NCI-H1436 treated with DMSO at 0.1 percent for 48 hours (cell line): Measurements from ENCODE around the gene MYADML2.
"Not testable (repeated sequence)": the region's sequence is repeated elsewhere in the genome, so short reads cannot be mapped to it uniquely, and the experiment has no call there.

ENCODE experiments used
- DNase-seq: peaks from one replicate; lab custom pipeline; 2025; lab: John Stamatoyannopoulos, UW

The MYADML2 gene

GRCh38 chr17:81958633-81959342 lies 11.8 kb upstream of the MYADML2 start:
- no peak for DNase-seq

- no peak for DNase-seq
Observed at GRCh38 chr17:81957691-81958432, 10.8 kb upstream of the MYADML2 start.

DNA sequence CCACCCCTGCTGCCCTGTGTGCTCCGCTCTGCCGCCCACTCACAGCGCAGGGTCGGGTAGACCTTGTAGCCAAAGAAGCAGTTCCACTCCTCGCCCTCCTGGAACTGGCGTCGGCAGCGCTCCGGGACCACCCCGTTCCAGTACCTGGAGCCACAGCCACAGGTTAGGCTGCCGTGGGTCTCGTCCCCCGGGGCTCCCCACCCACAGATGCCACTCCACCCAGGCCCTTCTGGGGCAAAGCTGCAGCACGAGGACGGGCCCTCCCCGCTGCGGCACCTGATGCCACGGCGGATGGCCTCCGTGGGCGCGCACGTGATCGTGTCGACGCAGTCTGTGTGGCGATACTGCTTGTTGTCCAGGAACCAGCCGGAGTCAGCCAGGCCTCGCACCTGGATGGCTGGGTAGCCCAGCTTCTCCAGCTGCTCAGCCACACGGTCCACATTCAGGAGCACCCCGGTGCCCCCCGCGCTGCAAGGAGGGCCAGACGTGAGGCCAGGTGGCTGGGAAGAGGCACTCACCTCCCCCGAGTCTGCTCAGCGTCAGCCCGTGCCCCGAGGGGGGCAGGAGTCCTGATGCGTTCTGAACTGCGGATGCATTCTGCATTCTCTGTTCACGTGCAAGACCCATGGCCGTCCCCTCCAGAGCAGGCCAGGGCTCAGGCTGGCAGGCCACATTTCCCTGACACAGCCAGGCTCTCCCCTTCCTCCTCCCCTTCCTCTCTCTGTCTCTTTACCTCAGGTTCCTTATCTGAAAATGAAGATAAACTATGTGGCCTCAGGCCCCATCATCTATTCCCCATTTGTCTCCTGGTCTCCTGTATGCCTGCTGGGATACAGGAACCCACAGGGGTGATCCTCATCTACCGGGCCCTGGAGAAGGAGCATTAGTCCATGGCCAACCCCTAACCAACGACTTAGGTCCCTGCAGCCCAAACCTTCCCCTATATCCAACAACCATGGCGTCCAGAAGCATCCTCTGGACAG lies 9.9 kb upstream of the MYADML2 start:
- no peak for DNase-seq

GRCh38 chr17:81955756-81956544 lies 8.9 kb upstream of the MYADML2 start:
- no peak for DNase-seq

DNA sequence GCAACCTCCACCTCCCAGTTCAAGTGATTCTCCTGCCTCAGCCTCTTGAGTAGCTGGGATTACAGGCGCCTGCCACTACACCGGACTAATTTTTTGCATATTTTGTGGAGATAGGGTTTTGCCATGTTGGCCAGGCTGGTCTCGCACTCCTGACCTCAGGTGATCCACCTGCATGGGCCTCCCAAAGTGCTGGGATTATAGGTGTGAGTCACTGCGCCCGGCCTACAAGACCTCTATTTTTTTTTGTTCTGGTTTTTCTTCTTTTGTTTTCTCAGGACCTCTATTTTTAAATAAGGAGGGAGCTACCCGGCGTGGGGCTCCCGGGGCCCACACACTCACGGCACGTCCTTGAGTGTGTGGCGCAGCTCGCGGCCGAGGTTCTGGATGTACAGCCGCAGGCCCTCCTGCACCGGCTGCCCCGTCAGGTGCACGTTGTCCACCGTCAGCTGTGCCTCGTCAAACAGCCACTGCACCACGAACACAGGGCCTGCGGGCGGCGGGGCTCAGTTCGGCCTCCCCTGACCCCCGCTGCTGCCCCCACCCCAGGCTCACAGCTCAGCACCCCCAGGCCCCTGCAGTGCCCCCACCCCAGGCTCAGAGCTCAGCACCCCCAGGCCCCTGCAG lies 8.1 kb upstream of the MYADML2 start:
- no peak for DNase-seq

DNA sequence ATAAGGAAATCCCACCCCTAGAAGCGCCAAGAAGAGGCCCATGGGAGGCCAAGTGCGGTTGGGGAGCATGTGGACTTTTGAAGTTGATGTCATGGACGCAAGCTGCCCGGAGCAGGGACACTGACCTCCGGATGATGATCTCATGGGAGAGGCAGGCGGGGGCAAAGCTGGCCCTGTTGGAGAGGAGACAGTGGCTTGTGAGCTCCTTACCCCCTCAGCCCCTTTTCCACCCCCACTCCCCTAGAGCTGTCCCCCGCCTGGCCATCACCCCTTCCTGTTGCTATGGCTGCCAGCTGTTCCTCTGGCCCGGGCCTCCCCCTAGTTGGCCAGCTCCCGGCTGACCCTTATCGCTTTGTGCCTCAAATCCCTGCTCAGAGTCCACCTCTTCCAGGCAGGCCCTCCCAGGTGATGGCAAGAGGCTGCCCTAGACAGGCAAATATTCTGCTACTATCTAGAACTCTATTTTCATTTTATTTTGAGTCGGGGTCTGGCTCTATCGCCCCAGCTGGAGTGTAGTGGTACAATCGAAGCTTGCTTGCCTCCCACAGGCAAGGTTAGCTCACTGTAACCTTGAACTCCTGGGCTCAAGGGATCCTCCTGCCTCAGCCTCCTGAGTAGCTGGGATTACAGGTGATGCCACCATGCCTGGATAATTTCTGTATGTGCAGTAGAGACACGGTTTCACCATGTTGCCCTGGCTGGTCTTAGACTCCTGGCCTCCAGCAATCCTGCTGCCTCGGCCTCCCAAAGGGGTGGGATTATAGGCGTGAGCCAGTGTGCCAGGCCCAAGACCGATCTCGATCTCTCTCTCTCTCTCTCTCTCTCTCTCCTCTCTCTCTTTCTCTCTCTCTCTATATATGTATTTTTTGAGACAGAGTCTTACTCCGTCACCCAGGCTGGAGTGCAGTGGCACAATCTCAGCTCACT lies 7.4 kb upstream of the MYADML2 start:
- no peak for DNase-seq

DNA sequence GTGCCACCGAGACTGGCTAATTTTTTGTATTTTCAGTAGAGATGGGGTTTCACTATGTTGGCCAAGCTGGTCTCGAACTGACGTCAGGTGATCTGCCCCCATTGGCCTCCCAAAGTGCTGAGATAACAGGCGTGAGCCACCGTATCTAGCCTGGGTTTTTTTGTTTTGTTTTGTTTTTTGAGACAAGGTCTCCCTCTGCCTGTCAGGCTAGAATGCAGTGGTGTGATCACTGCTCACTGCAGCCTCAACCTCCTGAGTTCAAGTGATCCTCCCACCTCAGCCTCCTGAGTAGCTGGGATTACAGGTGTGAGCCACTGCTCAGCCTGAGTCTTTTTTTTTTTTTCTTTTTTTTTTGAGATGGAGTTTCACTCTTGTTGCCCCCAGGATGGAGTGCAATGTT lies 6.4 kb upstream of the MYADML2 start:
- DNase-seq: not testable (repeated sequence)

DNA sequence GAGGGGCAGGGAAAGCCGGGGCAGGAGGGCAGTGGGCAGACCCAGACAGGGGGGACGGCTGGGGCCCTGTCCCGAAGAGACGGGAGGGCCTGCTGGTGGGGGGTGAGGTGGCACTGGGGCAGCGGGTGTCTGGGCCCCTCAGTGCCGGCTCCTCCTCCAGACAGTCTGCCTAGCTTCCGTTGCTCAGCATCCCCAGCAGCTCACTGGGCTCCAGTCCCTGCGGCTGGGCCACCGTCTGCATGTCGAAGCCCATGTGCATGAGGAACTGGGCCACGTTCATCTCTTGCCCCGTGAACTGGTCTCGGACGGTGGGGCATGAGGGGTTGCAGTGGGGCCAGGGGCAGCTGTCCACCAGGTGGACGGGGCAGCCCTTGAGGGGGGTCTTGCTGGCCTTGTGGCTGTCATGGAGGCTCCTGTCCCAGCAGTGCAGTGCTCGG lies 5.8 kb upstream of the MYADML2 start:
- no peak for DNase-seq

DNA sequence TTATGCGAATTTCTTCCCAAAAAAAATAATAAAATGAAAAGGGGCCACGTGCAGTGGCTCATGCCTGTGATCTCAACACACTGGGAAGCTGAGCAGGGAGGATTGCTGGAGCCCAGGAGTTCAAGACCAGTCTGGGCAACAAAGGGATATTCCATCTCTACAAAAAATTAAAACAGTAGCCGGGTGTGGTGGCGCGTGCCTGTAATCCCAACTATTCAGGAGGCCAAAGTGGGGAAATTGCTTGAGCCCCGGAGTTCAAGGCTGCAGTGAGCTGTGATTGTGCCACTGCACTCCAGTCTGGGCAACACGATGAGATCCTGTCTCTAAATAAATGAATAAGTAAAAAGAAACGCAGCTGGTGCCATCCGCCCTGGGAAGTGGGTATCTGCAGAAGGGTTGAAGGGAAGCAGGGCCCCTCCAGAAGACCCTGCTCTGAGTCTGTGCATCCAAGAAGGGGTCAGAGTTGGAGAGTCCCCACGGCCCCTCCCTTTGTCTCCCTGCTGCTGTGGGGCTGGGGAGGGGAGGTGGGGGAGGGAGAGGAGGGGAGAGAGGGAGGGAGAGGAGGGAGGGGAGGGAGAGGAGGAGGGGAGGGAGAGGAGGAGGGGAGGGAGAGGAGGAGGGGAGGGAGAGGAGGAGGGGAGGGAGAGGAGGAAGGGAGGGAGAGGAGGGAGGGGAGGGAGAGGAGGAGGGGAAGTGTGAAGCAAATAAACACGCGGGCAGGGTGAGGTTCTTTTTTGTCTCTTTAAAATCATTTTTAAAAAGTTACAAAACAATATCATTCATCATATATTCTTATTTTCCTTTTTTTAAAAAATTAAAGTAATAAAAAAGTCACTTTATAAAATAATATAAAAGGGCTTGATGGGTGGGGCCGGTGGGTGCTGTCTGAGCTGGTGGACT lies 5.0 kb upstream of the MYADML2 start:
- no peak for DNase-seq

DNA sequence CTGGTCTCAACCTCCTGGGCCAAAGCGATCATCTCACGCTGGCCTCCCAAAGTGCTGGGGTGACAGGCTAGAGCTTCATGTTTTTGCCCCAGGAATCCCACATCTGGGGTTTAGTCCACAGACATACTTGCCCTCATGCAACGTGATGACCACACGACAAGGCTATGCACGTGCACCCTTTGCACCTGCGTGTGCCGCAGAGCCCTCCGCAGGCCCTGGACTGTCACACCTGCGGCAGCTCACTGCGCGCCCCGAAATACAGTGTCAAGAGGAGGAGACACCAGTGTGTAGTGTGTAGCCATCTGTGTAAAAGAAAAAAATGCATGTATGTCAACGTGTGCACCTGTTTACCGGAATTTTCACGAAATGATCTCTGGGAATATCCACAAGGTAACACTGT lies 3.5 kb upstream of the MYADML2 start:
- DNase-seq: no peak

DNA sequence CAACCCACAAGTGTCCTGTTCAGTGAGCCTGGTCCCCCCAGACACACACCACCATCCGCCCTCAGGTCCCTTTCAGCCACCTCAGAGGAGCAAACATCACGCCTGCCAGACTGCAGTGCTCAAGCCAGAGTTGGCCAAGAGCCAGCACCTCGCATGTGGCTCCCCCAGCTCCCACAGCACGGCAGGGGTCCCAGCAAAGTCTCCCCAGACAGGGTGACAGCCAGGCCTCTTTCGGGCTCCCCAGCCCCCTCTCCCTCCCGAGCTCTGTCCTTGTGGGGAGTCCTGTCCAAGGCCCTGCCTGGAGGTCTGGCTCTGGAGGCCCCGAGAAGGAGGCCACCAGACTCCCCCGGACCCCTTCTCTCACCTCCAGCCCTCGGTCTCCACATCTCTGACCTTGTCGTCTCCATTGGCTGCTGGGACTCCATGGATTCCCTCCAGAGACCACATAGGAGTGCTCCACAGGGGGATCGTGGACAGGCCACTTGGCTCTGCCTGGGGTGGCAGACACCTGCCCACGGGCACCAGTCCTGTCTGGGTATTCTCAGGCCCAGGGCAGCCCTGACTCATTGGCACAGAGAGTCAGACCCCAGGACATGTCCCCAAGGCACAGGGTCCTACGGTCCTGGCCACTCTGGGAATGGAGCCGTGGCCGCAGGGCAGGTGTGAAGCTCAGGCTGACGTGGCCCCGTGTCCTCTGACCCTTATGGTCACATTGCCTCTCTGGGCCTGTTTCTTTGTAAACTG lies 1.8 kb upstream of the MYADML2 start:
- no peak for DNase-seq

DNA sequence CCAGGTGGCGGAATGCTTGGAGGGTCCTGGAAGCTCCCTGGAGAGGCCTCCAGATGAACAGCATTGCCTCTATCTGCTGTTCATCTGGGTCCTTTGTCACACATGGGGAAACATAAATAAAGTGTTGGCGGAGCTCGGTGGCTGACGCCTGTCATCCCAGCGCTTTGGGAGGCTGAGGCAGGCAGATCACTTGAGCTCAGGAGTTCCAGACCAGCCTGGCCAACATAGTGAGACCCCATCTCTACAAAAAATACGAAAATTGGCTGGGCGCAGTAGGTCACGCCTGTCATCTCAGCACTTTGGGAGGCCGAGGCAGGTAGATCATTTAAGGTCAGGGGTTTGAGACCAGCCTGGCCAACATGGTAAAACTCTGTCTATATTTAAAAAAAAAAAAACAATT lies 2.2 kb downstream of the MYADML2 start:
- DNase-seq: no peak

GRCh38 chr17:81942167-81942553 lies 4.9 kb downstream of the MYADML2 start:
- DNase-seq: no peak

DNA sequence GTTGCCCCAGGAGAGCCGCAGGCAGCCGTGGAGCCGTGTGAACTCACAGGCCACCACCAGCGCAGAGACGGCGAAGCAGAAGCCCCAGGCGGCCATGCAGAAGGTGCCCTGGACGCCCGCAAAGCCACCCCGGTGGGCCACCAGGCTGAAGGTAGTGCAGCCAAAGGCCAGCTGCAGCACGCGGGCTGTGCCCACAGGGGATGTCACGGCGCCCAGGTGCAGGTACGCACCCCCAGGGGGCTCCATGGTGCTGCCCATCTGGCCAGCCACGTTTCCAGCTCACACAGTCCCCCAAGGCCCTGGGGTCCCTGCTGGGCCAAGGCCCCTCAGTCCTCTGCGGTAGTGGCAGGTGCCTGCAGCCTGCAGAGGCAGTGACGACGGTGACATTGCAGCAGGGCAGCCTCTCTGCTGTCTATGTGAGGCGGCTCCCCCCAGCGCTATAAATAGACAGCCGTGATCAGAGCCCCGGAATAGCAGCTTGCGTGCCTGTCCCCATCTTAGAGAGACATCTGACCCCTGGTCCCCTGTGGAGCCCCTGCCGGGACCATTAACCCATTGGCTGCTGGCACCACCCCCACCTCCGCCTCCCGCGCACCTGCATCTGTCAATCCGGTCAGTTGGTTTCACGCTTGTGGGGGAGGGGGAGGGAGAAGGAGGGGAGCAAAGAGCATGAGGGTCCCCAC lies 5.4 kb downstream of the MYADML2 start:
- no peak for DNase-seq

- DNase-seq: no peak
Observed at GRCh38 chr17:81940538-81941483, 6.2 kb downstream of the MYADML2 start.

DNA sequence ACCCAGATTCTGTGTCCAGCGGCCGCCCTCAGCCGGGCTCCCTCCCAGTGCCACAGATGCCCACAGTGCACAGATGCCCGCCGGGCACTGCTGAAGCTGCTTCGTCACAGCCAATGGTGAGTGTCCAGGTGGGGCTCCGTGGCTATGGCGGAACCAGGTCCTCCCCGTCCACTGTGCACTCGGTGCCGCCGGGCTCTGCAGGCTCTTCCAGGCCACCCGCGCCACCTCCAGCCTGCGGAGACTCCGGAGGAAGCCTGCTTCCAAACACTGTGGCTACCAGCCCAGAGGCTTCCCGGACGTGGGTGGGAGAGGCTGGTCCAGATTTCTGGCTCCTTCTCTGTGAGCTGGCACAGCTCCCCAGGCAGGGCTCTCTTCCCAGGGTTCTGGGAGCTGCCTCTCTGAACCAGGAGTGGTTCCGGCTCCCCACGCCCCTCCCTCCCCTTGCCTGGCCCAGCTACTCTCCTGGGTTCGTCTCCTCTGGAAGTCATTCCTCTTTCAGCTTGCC lies 7.1 kb downstream of the MYADML2 start:
- no peak for DNase-seq
